HL-60 (cell line): ENCODE data around the gene NRDC.

Experiments
- DNase-seq, 2 experiments: peaks; one replicate each; pipeline ENCODE4 v3.0.0-alpha.2; 2010 to 2020; ENCODE audit warnings: low read depth in 1 of 2, low spot score in 1 of 2
- H3K27ac ChIP-seq: fragments of 250-450 bp; sonication (Bioruptor Pico); replicated peaks from 2 replicates; pipeline ENCODE4 v1.5.1; 2020; ENCODE audit warnings: mild to moderate bottlenecking, moderate library complexity
- H3K27me3 ChIP-seq: fragments of 250-450 bp; sonication (Bioruptor Pico); 2 replicates; pipeline ENCODE4 v1.5.1; 2021; ENCODE audit warnings: mild to moderate bottlenecking, moderate library complexity; ENCODE audit not compliant: insufficient read depth, poor library complexity, severe bottlenecking
- H3K4me3 ChIP-seq: replicated peaks from 2 replicates; pipeline ENCODE4 v1.5.1; 2011; ENCODE audit warnings: mild to moderate bottlenecking, control low read depth, low read length; ENCODE audit not compliant: insufficient read depth
- GABPA ChIP-seq: IDR thresholded peaks from 2 replicates; pipeline ENCODE4 v1.6.1; 2012; ENCODE audit warnings: low read depth
- POLR2AphosphoS5 ChIP-seq: IDR thresholded peaks from 2 replicates; pipeline ENCODE4 v1.6.1; 2012; ENCODE audit warnings: low read depth
- SPI1 ChIP-seq: IDR thresholded peaks from 2 replicates; pipeline ENCODE4 v1.6.1; 2012; ENCODE audit warnings: low read depth, mild to moderate bottlenecking, borderline replicate concordance
- TF ChIP-seq, protein P1 (sequence below): IDR thresholded peaks from one replicate; pipeline ENCODE4 v1.5.1; 2011; ENCODE audit warnings: low read length, control low read depth, inconsistent platforms; ENCODE audit not compliant: insufficient read depth
- TF ChIP-seq, protein P2 (sequence below): IDR thresholded peaks from 2 replicates; pipeline ENCODE4 v1.6.1; 2012; ENCODE audit warnings: low read depth; ENCODE audit not compliant: insufficient replicate concordance

NRDC gene

DNA sequence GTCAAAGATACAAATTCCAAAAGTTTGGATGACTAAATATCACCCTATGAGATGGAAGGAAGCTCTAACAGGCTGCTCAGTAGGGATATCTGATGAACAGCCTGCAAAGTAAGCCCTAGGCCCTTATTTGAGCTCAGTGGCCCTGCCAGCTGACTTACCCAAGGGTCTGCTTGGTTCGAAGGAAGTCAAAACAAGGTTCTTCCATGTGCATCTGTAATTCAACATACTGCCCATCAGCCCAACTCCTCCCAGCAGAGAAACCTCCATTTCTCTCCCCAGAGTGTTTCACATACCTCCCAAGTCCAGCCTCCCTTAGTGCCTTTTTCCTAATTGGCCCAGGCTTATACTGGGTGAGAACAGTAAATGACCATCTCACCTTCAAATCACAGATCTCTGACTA lies 86.6 kb downstream of the NRDC start:
- TF ChIP-seq POLR2AphosphoS5: no peak
- TF ChIP-seq, protein P1, sequence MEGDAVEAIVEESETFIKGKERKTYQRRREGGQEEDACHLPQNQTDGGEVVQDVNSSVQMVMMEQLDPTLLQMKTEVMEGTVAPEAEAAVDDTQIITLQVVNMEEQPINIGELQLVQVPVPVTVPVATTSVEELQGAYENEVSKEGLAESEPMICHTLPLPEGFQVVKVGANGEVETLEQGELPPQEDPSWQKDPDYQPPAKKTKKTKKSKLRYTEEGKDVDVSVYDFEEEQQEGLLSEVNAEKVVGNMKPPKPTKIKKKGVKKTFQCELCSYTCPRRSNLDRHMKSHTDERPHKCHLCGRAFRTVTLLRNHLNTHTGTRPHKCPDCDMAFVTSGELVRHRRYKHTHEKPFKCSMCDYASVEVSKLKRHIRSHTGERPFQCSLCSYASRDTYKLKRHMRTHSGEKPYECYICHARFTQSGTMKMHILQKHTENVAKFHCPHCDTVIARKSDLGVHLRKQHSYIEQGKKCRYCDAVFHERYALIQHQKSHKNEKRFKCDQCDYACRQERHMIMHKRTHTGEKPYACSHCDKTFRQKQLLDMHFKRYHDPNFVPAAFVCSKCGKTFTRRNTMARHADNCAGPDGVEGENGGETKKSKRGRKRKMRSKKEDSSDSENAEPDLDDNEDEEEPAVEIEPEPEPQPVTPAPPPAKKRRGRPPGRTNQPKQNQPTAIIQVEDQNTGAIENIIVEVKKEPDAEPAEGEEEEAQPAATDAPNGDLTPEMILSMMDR: no peak
- no peak for TF ChIP-seq SPI1
- TF ChIP-seq, protein P2, sequence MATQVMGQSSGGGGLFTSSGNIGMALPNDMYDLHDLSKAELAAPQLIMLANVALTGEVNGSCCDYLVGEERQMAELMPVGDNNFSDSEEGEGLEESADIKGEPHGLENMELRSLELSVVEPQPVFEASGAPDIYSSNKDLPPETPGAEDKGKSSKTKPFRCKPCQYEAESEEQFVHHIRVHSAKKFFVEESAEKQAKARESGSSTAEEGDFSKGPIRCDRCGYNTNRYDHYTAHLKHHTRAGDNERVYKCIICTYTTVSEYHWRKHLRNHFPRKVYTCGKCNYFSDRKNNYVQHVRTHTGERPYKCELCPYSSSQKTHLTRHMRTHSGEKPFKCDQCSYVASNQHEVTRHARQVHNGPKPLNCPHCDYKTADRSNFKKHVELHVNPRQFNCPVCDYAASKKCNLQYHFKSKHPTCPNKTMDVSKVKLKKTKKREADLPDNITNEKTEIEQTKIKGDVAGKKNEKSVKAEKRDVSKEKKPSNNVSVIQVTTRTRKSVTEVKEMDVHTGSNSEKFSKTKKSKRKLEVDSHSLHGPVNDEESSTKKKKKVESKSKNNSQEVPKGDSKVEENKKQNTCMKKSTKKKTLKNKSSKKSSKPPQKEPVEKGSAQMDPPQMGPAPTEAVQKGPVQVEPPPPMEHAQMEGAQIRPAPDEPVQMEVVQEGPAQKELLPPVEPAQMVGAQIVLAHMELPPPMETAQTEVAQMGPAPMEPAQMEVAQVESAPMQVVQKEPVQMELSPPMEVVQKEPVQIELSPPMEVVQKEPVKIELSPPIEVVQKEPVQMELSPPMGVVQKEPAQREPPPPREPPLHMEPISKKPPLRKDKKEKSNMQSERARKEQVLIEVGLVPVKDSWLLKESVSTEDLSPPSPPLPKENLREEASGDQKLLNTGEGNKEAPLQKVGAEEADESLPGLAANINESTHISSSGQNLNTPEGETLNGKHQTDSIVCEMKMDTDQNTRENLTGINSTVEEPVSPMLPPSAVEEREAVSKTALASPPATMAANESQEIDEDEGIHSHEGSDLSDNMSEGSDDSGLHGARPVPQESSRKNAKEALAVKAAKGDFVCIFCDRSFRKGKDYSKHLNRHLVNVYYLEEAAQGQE: no peak
- TF ChIP-seq GABPA: no peak
- Histone ChIP-seq H3K27ac (no peak overlapping the region), H3K27me3 (no peaks in the 10 kb centered on the region), H3K4me3 (no peak overlapping the region)
- DNase-seq: no peak

DNA sequence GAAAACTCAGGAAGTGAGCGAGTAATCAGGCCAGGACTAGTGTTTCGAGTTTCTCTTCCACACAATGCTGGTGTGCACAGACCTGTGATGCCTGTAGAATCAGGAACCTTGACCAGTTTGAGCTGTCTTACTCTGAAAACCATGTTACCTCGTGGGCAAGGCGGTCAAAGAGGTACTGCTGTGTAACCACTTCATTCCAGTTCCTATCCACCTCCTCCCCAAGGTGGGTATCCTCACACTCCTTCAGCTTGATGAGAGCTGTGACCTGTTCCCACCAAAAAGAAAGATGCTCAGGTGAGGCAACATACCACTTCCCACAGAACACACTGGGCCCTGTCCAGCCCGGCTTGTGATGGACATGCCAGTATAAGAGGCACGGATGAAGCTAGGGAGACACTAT lies 88.1 kb downstream of the NRDC start:
- no peaks in the 10 kb centered on the region for H3K27me3 ChIP-seq
- DNase-seq: no peak
- H3K4me3 ChIP-seq: no peak overlapping the region
- TF ChIP-seq, protein P1: no peak
- H3K27ac ChIP-seq: no peak overlapping the region

DNA sequence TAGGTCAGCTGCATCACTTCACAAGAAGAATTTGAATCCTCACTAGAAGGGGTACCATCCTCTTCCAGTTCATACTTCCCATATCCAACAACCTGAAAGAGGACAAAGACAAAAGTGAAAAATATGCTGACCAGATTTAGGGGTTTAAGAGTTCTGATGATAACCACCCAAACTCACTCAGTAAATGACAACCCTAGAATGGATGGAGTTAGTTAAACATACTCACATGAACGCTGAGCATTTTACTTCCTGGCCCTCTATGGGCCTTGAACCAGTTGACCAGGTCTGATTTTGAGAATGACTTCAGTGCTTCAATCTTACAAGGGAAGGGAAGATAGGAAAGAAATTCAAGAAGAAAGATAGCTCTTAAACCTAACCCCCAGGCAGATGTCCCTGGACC lies 89.2 kb downstream of the NRDC start:
- TF ChIP-seq SPI1: no peak
- TF ChIP-seq, protein P1: no peak
- no peak for TF ChIP-seq GABPA
- no peak for TF ChIP-seq POLR2AphosphoS5
- TF ChIP-seq, protein P2: no peak
- Histone ChIP-seq H3K4me3 (no peak overlapping the region), H3K27me3 (no peaks in the 10 kb centered on the region), H3K27ac (no peak overlapping the region)
- no peak for DNase-seq

DNA sequence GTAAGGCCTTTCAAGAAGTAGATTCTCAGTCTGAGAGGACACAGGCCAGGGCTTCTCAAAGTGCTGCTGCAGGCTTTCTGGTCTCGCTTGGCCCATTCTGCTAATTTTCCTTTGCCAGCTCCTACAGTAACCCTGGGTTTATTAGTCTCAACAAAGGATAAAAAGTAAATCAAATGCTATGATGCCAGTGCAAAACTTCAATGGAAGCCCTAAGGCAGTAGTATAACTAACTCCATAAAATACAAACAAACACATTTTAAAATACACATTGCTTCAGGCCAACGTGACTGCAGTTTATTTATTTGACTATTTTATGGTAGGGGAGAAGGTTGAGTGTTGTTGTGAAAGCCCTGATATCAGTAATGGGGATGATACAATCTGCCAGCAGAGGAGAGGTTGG lies 89.6 kb downstream of the NRDC start:
- no peak overlapping the region for H3K4me3 ChIP-seq
- H3K27ac ChIP-seq: no peak overlapping the region
- DNase-seq: no peak
- no peaks in the 10 kb centered on the region for H3K27me3 ChIP-seq
- no peak for TF ChIP-seq SPI1
- no peak for TF ChIP-seq POLR2AphosphoS5
- TF ChIP-seq GABPA: no peak
- TF ChIP-seq, protein P1: no peak
- TF ChIP-seq, protein P2: no peak
